Parathyroid adenoma (tissue), 2 donors: ENCODE results near the gene RFX2.

ENCODE experiments used
- H2AFZ ChIP-seq: fragments of 300-600 bp; sonication (generic); one replicate; pipeline ENCODE4 v1.7.0; 2017; ENCODE audit warnings: antibody characterized with exemption, mild to moderate bottlenecking
- H3K27ac ChIP-seq: fragments of 300-600 bp; sonication (generic); one replicate; pipeline ENCODE4 v1.7.0; 2017
- H3K27me3 ChIP-seq: fragments of 300-600 bp; sonication (generic); one replicate; pipeline ENCODE4 v1.7.0; 2017; ENCODE audit warnings: low read length; ENCODE audit not compliant: control insufficient read depth, insufficient read depth
- H3K36me3 ChIP-seq: fragments of 300-600 bp; sonication (generic); one replicate; pipeline ENCODE4 v1.7.0; 2017; ENCODE audit warnings: low read length; ENCODE audit not compliant: control insufficient read depth, insufficient read depth
- H3K4me1 ChIP-seq: fragments of 300-600 bp; sonication (generic); one replicate; pipeline ENCODE4 v1.7.0; 2017; ENCODE audit warnings: control low read depth
- H3K4me2 ChIP-seq: fragments of 300-600 bp; sonication (generic); one replicate; pipeline ENCODE4 v1.7.0; 2017; ENCODE audit warnings: low read length
- H3K4me3 ChIP-seq: fragments of 300-600 bp; sonication (generic); one replicate; pipeline ENCODE4 v1.7.0; 2017; ENCODE audit warnings: low read depth, low read length
- H3K79me2 ChIP-seq: fragments of 300-600 bp; sonication (generic); one replicate; pipeline ENCODE4 v1.7.0; 2017; ENCODE audit warnings: control low read depth
- H3K9ac ChIP-seq: fragments of 300-600 bp; sonication (generic); one replicate; pipeline ENCODE4 v1.7.0; 2017; ENCODE audit warnings: mild to moderate bottlenecking
- H3K9me3 ChIP-seq: fragments of 300-600 bp; sonication (generic); one replicate; pipeline ENCODE4 v1.7.0; 2017; ENCODE audit warnings: low read length; ENCODE audit not compliant: control insufficient read depth
- TF ChIP-seq, protein P1 (sequence below): fragments of 300-600 bp; sonication (generic); IDR thresholded peaks from one replicate; pipeline ENCODE4 v1.7.0; 2017; ENCODE audit warnings: antibody characterized with exemption, mild to moderate bottlenecking
- donor health status: primary hyperparathyroidism.

Gene RFX2

GRCh38 chr19:6078068-6078467 is 32.2 kb downstream of the RFX2 start:
- Histone ChIP-seq H3K36me3 (no peaks in the 10 kb centered on the region), H3K4me2 (no peak overlapping the region), H3K79me2 (no peaks in the 10 kb centered on the region), H3K27me3 (no peaks in the 10 kb centered on the region), H3K9ac (no peak overlapping the region), H2AFZ (no peak overlapping the region), H3K4me3 (no peak overlapping the region), H3K4me1 (no peaks in the 10 kb centered on the region), H3K27ac (no peak overlapping the region), H3K9me3 (no peaks in the 10 kb centered on the region)
- TF ChIP-seq, protein P1, sequence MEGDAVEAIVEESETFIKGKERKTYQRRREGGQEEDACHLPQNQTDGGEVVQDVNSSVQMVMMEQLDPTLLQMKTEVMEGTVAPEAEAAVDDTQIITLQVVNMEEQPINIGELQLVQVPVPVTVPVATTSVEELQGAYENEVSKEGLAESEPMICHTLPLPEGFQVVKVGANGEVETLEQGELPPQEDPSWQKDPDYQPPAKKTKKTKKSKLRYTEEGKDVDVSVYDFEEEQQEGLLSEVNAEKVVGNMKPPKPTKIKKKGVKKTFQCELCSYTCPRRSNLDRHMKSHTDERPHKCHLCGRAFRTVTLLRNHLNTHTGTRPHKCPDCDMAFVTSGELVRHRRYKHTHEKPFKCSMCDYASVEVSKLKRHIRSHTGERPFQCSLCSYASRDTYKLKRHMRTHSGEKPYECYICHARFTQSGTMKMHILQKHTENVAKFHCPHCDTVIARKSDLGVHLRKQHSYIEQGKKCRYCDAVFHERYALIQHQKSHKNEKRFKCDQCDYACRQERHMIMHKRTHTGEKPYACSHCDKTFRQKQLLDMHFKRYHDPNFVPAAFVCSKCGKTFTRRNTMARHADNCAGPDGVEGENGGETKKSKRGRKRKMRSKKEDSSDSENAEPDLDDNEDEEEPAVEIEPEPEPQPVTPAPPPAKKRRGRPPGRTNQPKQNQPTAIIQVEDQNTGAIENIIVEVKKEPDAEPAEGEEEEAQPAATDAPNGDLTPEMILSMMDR, result no peak

- Histone ChIP-seq H2AFZ (no peak overlapping the region), H3K4me3 (no peak overlapping the region), H3K4me1 (no peaks in the 10 kb centered on the region), H3K9ac (no peak overlapping the region), H3K27me3 (no peaks in the 10 kb centered on the region), H3K27ac (no peak overlapping the region), H3K79me2 (no peaks in the 10 kb centered on the region), H3K4me2 (no peak overlapping the region), H3K36me3 (no peaks in the 10 kb centered on the region), H3K9me3 (no peaks in the 10 kb centered on the region)
- TF ChIP-seq, protein P1, result no peak
Observed at GRCh38 chr19:6076675-6077463, 33.4 kb downstream of the RFX2 start.

DNA sequence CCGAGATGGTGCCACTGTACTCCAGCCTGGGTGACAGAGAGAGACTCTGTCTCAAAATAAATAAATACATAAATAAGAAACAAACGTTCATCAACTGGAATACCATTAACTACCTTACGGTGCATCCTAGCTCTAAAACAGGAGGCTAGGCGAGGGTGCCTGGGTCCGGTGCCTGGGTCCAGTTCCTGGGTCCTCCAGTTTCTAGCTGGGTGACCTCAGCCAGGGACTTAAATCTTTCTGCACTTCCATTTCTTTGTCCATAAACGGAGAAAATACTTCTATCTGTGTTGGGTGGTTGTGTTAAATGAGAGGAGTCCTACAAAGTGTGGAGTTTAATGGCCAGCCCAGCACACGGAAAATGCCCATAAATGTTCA is 34.0 kb downstream of the RFX2 start:
- no peaks in the 10 kb centered on the region for H3K4me1 ChIP-seq
- H3K27me3 ChIP-seq, result no peaks in the 10 kb centered on the region
- no peaks in the 10 kb centered on the region for H3K36me3 ChIP-seq
- H3K4me3 ChIP-seq, result no peak overlapping the region
- H3K27ac ChIP-seq, result no peak overlapping the region
- H3K79me2 ChIP-seq, result no peaks in the 10 kb centered on the region
- TF ChIP-seq, protein P1, result no peak
- no peak overlapping the region for H2AFZ ChIP-seq
- H3K9me3 ChIP-seq, result no peaks in the 10 kb centered on the region
- no peak overlapping the region for H3K4me2 ChIP-seq
- H3K9ac ChIP-seq, result no peak overlapping the region

GRCh38 chr19:6074709-6075403 is 35.4 kb downstream of the RFX2 start:
- no peak overlapping the region for H3K9ac ChIP-seq
- H2AFZ ChIP-seq, result no peak overlapping the region
- no peak overlapping the region for H3K4me3 ChIP-seq
- no peaks in the 10 kb centered on the region for H3K4me1 ChIP-seq
- no peaks in the 10 kb centered on the region for H3K36me3 ChIP-seq
- no peaks in the 10 kb centered on the region for H3K79me2 ChIP-seq
- no peak overlapping the region for H3K4me2 ChIP-seq
- TF ChIP-seq, protein P1, result no peak
- H3K9me3 ChIP-seq, result no peaks in the 10 kb centered on the region
- no peaks in the 10 kb centered on the region for H3K27me3 ChIP-seq
- H3K27ac ChIP-seq, result no peak overlapping the region
